PFSK-1 (cell line): ENCODE measurements around the gene DNAH8.

Experiments
- FOXP2 ChIP-seq: optimal IDR thresholded peaks from 2 replicates; pipeline ENCODE3; 2011; ENCODE audit warnings: borderline replicate concordance, control low read depth, inconsistent platforms; ENCODE audit not compliant: insufficient read depth; ENCODE audit errors: extremely low read length, extremely low read depth
- POLR2AphosphoS5 ChIP-seq: IDR thresholded peaks from 2 replicates; pipeline ENCODE4 v1.6.1; 2012; ENCODE audit warnings: low read depth, mild to moderate bottlenecking, control low read depth, low read length, moderate library complexity
- REST ChIP-seq, 2 experiments: IDR thresholded peaks; 2 replicates each; pipeline versions ENCODE4 v1.6.1 to v1.8.0; 2011 to 2012; ENCODE audit warnings: low read depth in 2 of 2, low read length in 2 of 2, control low read depth in 1 of 2, inconsistent platforms in 1 of 2, mild to moderate bottlenecking in 1 of 2, moderate library complexity in 1 of 2; ENCODE audit not compliant: insufficient read depth in 1 of 2
- SIN3A ChIP-seq: IDR thresholded peaks from 2 replicates; pipeline ENCODE4 v1.6.1; 2012; ENCODE audit warnings: mild to moderate bottlenecking, low read length, moderate library complexity, borderline replicate concordance; ENCODE audit not compliant: insufficient read depth
- TAF1 ChIP-seq: IDR thresholded peaks from 2 replicates; pipeline ENCODE4 v1.6.1; 2012; ENCODE audit warnings: low read length, control low read depth, borderline replicate concordance; ENCODE audit not compliant: insufficient read depth

DNAH8 gene

GRCh38 chr6:39060467-39061160 lies 345.5 kb downstream of the DNAH8 start:
- no peak for TF ChIP-seq TAF1
- TF ChIP-seq POLR2AphosphoS5 = no peak
- no peak for TF ChIP-seq SIN3A
- TF ChIP-seq FOXP2 = no peak

GRCh38 chr6:39061182-39061581 lies 346.1 kb downstream of the DNAH8 start:
- TF ChIP-seq TAF1 = no peak
- TF ChIP-seq SIN3A = no peak
- TF ChIP-seq FOXP2 = no peak
- no peak for TF ChIP-seq POLR2AphosphoS5
- TF ChIP-seq REST (IDR thresholded peaks at IDR 0.05; ENCODE audit: insufficient read depth in 1 of 2, low read depth in 2 of 2, low read length in 2 of 2) = no peak

GRCh38 chr6:39061588-39061987 lies 346.5 kb downstream of the DNAH8 start:
- no peak for TF ChIP-seq SIN3A
- TF ChIP-seq POLR2AphosphoS5 = no peak
- TF ChIP-seq FOXP2 = no peak

- no peak for TF ChIP-seq TAF1
- TF ChIP-seq FOXP2 = no peak
- no peak for TF ChIP-seq POLR2AphosphoS5
- TF ChIP-seq SIN3A = no peak
- no peak for TF ChIP-seq REST (IDR thresholded peaks at IDR 0.05; ENCODE audit: insufficient read depth in 1 of 2, low read depth in 2 of 2, low read length in 2 of 2)
These were observed 347.1 kb downstream of the DNAH8 start for GRCh38 chr6:39062014-39062740.

- no peak for TF ChIP-seq REST (IDR thresholded peaks at IDR 0.05; ENCODE audit: insufficient read depth in 1 of 2, low read depth in 2 of 2, low read length in 2 of 2)
- no peak for TF ChIP-seq FOXP2
- no peak for TF ChIP-seq TAF1
- TF ChIP-seq POLR2AphosphoS5 = no peak
These were observed 348.4 kb downstream of the DNAH8 start for GRCh38 chr6:39063526-39063925.

GRCh38 chr6:39065561-39065960 lies 350.4 kb downstream of the DNAH8 start:
- TF ChIP-seq SIN3A (no peak), TAF1 (no peak), POLR2AphosphoS5 (no peak), FOXP2 (no peak), REST (IDR thresholded peaks at IDR 0.05; ENCODE audit: insufficient read depth in 1 of 2, low read depth in 2 of 2, low read length in 2 of 2) (no peak)
